PFSK-1 (cell line): Measurements from ENCODE around the gene CACNA1H.

Experiments used
- FOXP2 ChIP-seq: optimal IDR thresholded peaks from 2 replicates; pipeline ENCODE3; 2011; ENCODE audit warnings: borderline replicate concordance, control low read depth, inconsistent platforms; ENCODE audit not compliant: insufficient read depth; ENCODE audit errors: extremely low read length, extremely low read depth
- POLR2AphosphoS5 ChIP-seq: IDR thresholded peaks from 2 replicates; pipeline ENCODE4 v1.6.1; 2012; ENCODE audit warnings: low read depth, mild to moderate bottlenecking, control low read depth, low read length, moderate library complexity
- SIN3A ChIP-seq: IDR thresholded peaks from 2 replicates; pipeline ENCODE4 v1.6.1; 2012; ENCODE audit warnings: mild to moderate bottlenecking, low read length, moderate library complexity, borderline replicate concordance; ENCODE audit not compliant: insufficient read depth
- TAF1 ChIP-seq: IDR thresholded peaks from 2 replicates; pipeline ENCODE4 v1.6.1; 2012; ENCODE audit warnings: low read length, control low read depth, borderline replicate concordance; ENCODE audit not compliant: insufficient read depth
- TF ChIP-seq, protein P1 (sequence below), 2 experiments: IDR thresholded peaks; 2 replicates each; pipeline versions ENCODE4 v1.6.1 to v1.8.0; 2011 to 2012; ENCODE audit warnings: low read depth in 2 of 2, low read length in 2 of 2, control low read depth in 1 of 2, inconsistent platforms in 1 of 2, mild to moderate bottlenecking in 1 of 2, moderate library complexity in 1 of 2; ENCODE audit not compliant: insufficient read depth in 1 of 2

Gene CACNA1H

GRCh38 chr16:1170076-1170418, 17.1 kb downstream of the CACNA1H start:
- TF ChIP-seq SIN3A (no peak), FOXP2 (no peak)
- TF ChIP-seq, protein P1, sequence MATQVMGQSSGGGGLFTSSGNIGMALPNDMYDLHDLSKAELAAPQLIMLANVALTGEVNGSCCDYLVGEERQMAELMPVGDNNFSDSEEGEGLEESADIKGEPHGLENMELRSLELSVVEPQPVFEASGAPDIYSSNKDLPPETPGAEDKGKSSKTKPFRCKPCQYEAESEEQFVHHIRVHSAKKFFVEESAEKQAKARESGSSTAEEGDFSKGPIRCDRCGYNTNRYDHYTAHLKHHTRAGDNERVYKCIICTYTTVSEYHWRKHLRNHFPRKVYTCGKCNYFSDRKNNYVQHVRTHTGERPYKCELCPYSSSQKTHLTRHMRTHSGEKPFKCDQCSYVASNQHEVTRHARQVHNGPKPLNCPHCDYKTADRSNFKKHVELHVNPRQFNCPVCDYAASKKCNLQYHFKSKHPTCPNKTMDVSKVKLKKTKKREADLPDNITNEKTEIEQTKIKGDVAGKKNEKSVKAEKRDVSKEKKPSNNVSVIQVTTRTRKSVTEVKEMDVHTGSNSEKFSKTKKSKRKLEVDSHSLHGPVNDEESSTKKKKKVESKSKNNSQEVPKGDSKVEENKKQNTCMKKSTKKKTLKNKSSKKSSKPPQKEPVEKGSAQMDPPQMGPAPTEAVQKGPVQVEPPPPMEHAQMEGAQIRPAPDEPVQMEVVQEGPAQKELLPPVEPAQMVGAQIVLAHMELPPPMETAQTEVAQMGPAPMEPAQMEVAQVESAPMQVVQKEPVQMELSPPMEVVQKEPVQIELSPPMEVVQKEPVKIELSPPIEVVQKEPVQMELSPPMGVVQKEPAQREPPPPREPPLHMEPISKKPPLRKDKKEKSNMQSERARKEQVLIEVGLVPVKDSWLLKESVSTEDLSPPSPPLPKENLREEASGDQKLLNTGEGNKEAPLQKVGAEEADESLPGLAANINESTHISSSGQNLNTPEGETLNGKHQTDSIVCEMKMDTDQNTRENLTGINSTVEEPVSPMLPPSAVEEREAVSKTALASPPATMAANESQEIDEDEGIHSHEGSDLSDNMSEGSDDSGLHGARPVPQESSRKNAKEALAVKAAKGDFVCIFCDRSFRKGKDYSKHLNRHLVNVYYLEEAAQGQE (IDR thresholded peaks at IDR 0.05; ENCODE audit: insufficient read depth in 1 of 2, low read depth in 2 of 2, low read length in 2 of 2): no peak

GRCh38 chr16:1171001-1171400, 18.1 kb downstream of the CACNA1H start:
- TF ChIP-seq TAF1: no peak
- TF ChIP-seq, protein P1 (IDR thresholded peaks at IDR 0.05; ENCODE audit: insufficient read depth in 1 of 2, low read depth in 2 of 2, low read length in 2 of 2): no peak
- TF ChIP-seq POLR2AphosphoS5: no peak
- no peak for TF ChIP-seq SIN3A
- TF ChIP-seq FOXP2: no peak

DNA sequence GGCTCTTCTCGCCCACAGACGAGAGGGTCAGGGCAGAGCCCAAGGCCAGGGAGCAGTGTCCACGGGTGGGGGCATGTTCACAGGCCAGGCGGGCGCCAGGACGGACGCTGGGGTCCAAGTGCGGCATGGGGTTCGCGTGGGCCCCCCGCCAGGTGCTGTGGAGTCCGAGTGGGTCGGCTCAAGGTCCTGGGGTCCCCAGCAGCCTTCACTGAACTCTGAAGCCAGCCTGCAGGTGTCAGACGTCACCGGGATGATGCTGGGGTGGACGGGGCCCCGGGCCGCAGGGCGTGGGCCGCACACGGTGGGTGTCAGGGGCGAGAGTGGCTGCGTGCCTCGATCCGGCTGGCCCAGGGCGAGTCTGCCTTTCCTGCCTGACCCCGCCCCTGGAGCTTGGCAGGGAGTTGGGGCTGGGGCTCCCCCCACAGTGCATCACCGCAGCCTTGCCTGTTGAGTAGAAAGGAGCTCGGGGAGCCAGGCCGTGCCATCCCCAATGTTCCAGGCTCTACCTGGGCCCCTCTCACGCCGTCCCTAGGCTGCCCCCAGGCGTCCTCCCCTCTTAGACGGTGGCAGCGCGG, 19.0 kb downstream of the CACNA1H start:
- TF ChIP-seq SIN3A: no peak
- TF ChIP-seq FOXP2: no peak
- TF ChIP-seq POLR2AphosphoS5: no peak
- TF ChIP-seq, protein P1 (IDR thresholded peaks at IDR 0.05; ENCODE audit: insufficient read depth in 1 of 2, low read depth in 2 of 2, low read length in 2 of 2): no peak
- TF ChIP-seq TAF1: no peak

DNA sequence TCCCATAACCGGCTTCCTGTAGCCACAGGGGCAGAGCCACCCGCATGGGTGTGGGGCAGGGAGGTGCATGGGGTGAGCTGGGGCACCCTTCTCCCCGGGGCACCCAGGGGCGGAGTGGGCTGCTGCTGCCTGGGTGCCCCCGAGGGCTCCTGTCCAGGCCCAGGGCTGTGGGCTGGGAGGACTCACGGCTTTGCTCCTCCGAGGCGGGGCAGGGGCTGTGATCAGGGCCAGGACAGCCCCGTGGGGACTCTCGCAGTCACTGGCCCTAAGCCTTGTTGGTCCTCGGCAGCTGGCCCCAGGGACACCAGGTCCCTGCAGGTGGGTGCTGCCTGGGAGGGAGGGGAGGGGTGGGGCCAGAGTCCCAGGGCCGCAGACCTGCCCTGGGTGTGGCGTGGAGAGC, 19.7 kb downstream of the CACNA1H start:
- no peak for TF ChIP-seq POLR2AphosphoS5
- TF ChIP-seq SIN3A: no peak
- TF ChIP-seq FOXP2: no peak
- TF ChIP-seq, protein P1 (IDR thresholded peaks at IDR 0.05; ENCODE audit: insufficient read depth in 1 of 2, low read depth in 2 of 2, low read length in 2 of 2): no peak
- TF ChIP-seq TAF1: no peak

DNA sequence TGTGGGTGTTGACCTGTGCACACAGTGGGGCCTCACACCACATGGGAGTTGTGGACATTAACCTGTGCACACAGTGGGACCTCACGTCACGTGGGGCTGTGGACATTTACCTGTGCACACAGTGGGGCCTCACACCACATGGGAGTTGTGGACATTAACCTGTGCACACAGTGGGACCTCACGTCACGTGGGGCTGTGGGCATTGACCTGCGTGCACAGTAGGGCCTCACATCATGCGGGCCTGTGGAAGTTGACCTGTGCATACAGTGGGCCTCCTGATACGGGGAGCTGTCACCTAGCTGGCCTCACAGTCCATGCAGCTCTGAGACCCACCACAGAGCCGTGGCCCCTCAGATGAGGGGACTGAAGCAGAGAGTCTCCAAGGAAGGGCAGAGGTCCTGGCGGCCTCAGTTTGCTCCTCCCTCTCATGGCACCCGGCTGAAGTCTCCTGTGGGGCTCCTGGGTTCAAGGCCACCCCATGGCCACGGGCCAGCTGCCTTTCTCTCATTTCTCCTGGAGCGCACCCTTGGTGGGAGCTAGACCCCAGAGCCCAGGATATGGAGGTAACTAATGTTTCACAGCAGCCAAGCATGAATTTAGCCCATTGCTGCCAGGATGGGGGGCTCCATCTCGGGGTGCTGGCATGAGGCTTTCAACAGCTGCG, 21.0 kb downstream of the CACNA1H start:
- TF ChIP-seq FOXP2: no peak
- TF ChIP-seq TAF1: no peak
- TF ChIP-seq, protein P1 (IDR thresholded peaks at IDR 0.05; ENCODE audit: insufficient read depth in 1 of 2, low read depth in 2 of 2, low read length in 2 of 2): no peak
- TF ChIP-seq SIN3A: no peak
- TF ChIP-seq POLR2AphosphoS5: no peak
